Activated T-helper 1 cell treated with anti-CD3 and anti-CD28 coated beads, Interleukin-2, amount 50 U/mL, for 16 hours (primary cell): ENCODE results near the gene FKBP1C.

Experiments used
- DNase-seq, 2 donors: peaks; one replicate each; pipeline ENCODE4 v3.0.0-alpha.2; 2020; ENCODE audit warnings: low read depth in 1 of 2, low spot score in 1 of 2

Gene FKBP1C

DNA sequence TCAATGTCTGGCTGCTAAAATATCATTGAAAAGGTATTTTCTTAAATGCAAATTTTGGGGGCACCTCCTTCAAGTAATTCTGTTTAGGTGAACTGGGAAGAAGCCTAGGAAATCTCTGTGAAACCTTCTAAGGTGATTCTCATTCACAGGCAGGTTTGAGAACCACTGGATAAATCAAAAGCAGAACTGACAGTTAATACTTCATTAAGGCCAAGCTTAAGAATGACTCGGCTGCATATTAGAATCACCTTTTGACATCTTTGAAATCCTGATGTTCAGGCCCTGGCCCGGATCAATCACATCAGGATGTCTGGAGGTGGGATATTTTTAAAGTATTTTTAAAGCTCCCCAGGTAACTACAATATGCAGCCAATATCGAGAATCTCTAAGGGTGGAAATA lies 50.6 kb downstream of the FKBP1C start:
- no peak for DNase-seq
